Endothelial cell of umbilical vein (primary cell): ENCODE measurements around the gene IDI1. TPM values are rescaled to one million over a fixed set of nuclear protein-coding genes. Genes with fewer than 3 reads are reported as not detected.

Source experiments
- BruUV-seq: library from RNA; stranded (reverse); fragments of 400-500 nt; replicated peaks from 2 replicates; lab custom pipeline; 2021; lab: Mats Ljungman, UMichigan
- CTCF ChIA-PET: fragments of 300-600, 350-600 bp; sonication (Branson Sonifier 250); formaldehyde crosslinking; loops from one replicate; lab custom pipeline; 2021; ENCODE audit warnings: antibody characterized with exemption, inconsistent platforms; lab: Charles Lee
- POLR2A ChIA-PET: fragments of 300-600, 350-600 bp; sonication (Branson Sonifier 250); formaldehyde crosslinking; loops from one replicate; lab custom pipeline; 2021; ENCODE audit warnings: antibody characterized with exemption, inconsistent platforms; lab: Charles Lee
- DNase-seq: peaks from one replicate; pipeline ENCODE4 v3.0.0-alpha.2; 2011; ENCODE audit warnings: low read depth, low spot score
- FAIRE-seq: peaks from 2 replicates; lab custom pipeline; 2011; peaks lifted over from hg19 to GRCh38; lab: Jason Lieb, UNC
- H2AFZ ChIP-seq: 2 replicates; pipeline ENCODE4 v1.6.0; 2012; ENCODE audit warnings: low read depth, low read length, control low read depth, inconsistent platforms
- H3K27ac ChIP-seq: 2 replicates; pipeline ENCODE4 v1.5.1; 2011; ENCODE audit warnings: low read depth, mild to moderate bottlenecking, control low read depth, low read length, moderate library complexity; ENCODE audit not compliant: insufficient read depth
- H3K27me3 ChIP-seq, 2 experiments: 2 replicates each; pipeline versions ENCODE4 v1.6.0 to v1.6.1; 2011; ENCODE audit warnings: low read length in 2 of 2, mixed read lengths in 1 of 2; ENCODE audit not compliant: control insufficient read depth in 2 of 2, insufficient read depth in 2 of 2
- H3K36me3 ChIP-seq, 2 experiments: 2 replicates in 1 of 2; 3 replicates in 1 of 2; pipeline ENCODE4 v1.5.1; 2011; ENCODE audit warnings: low read length in 2 of 2, mild to moderate bottlenecking in 1 of 2, moderate library complexity in 1 of 2; ENCODE audit not compliant: control insufficient read depth in 2 of 2, insufficient read depth in 2 of 2; ENCODE audit errors: extremely low read depth in 1 of 2
- H3K4me1 ChIP-seq: 3 replicates; pipeline ENCODE4 v1.5.1; 2011; ENCODE audit warnings: mild to moderate bottlenecking, low read length; ENCODE audit not compliant: control insufficient read depth, insufficient read depth; ENCODE audit errors: extremely low read depth
- H3K4me2 ChIP-seq: 2 replicates; pipeline ENCODE4 v1.6.1; 2011; ENCODE audit warnings: low read length, control low read depth, mixed read lengths; ENCODE audit not compliant: insufficient read depth
- H3K4me3 ChIP-seq, 3 experiments: fragments of 200-600 bp in 1 of 3; sonication (generic), shearing (Covaris generic) in 1 of 3; replicated peaks in 1 of 3; 2 replicates each; pipeline ENCODE4 v1.5.1; 2011 to 2016; ENCODE audit warnings: control low read depth in 3 of 3, low read length in 3 of 3, mild to moderate bottlenecking in 2 of 3, inconsistent platforms in 1 of 3, low read depth in 1 of 3, moderate library complexity in 1 of 3; ENCODE audit not compliant: insufficient read depth in 1 of 3
- H3K79me2 ChIP-seq: 2 replicates; pipeline ENCODE4 v1.6.0; 2012; ENCODE audit warnings: low read length, inconsistent platforms; ENCODE audit not compliant: control insufficient read depth, insufficient read depth
- H3K9ac ChIP-seq: replicated peaks from 2 replicates; pipeline ENCODE3; 2011; ENCODE audit warnings: low read length, control low read depth; ENCODE audit not compliant: insufficient read depth; ENCODE audit errors: extremely low read depth
- H3K9me1 ChIP-seq: replicated peaks from 3 replicates; pipeline ENCODE4 v1.6.0; 2011; ENCODE audit warnings: mild to moderate bottlenecking, low read length; ENCODE audit not compliant: control insufficient read depth, insufficient read depth; ENCODE audit errors: extremely low read depth
- H3K9me3 ChIP-seq: replicated peaks from 2 replicates; pipeline ENCODE4 v1.5.1; 2012; ENCODE audit warnings: low read length, inconsistent platforms; ENCODE audit not compliant: control insufficient read depth, insufficient read depth
- H4K20me1 ChIP-seq: replicated peaks from 2 replicates; pipeline ENCODE3; 2011; ENCODE audit warnings: mild to moderate bottlenecking, low read length; ENCODE audit not compliant: control insufficient read depth, insufficient read depth; ENCODE audit errors: extremely low read depth
- EZH2 ChIP-seq: IDR thresholded peaks from 2 replicates; pipeline ENCODE4 v1.6.1; 2012; ENCODE audit warnings: borderline replicate concordance, low read depth, mild to moderate bottlenecking, moderate library complexity, low read length, inconsistent platforms; ENCODE audit not compliant: severe bottlenecking
- FOS ChIP-seq: IDR thresholded peaks from 2 replicates; pipeline ENCODE4 v1.6.1; 2011; ENCODE audit warnings: mild to moderate bottlenecking, low read length, moderate library complexity, borderline replicate concordance; ENCODE audit not compliant: insufficient read depth
- GATA2 ChIP-seq: IDR thresholded peaks from 2 replicates; pipeline ENCODE4 v1.7.0; 2011; ENCODE audit warnings: low read depth, mild to moderate bottlenecking, moderate library complexity, mixed read lengths, low read length; ENCODE audit not compliant: insufficient read length, insufficient read depth
- JUN ChIP-seq: IDR thresholded peaks from 2 replicates; pipeline ENCODE4 v1.6.1; 2011; ENCODE audit warnings: borderline replicate concordance, low read depth; ENCODE audit not compliant: insufficient read length, insufficient read depth
- MYC ChIP-seq: IDR thresholded peaks from one replicate; pipeline ENCODE4 v1.6.1; 2011; ENCODE audit warnings: mild to moderate bottlenecking, low read depth, low read length
- POLR2A ChIP-seq: IDR thresholded peaks from 2 replicates; pipeline ENCODE4 v1.6.1; 2012; ENCODE audit warnings: low read depth, mild to moderate bottlenecking, control low read depth, low read length
- POLR2AphosphoS5 ChIP-seq: IDR thresholded peaks from 2 replicates; pipeline ENCODE4 v1.6.1; 2012; ENCODE audit warnings: low read depth, mild to moderate bottlenecking, control low read depth, low read length, moderate library complexity; ENCODE audit not compliant: insufficient read depth
- dilution Hi-C: fragments of 300-500 bp; cut with MboI; formaldehyde crosslinking; loops from one replicate; pipeline ENCODE4 v1.15.0; 2019; ENCODE audit warnings: low sequenced_read_pairs; ENCODE audit not compliant: extremely low pct_ligation_motif_present
- intact Hi-C: fragments of 100-400 bp; cut with micrococcal nuclease; formaldehyde crosslinking; loops from one replicate; pipeline ENCODE4 v1.10.0; 2022
- polyA plus RNA-seq, 4 experiments: library from polyadenylated mRNA; depleted of rRNA in 3 of 4; stranded (reverse) in 3 of 4; unstranded in 1 of 4; fragments of >200 nt; gene quantifications; 2 replicates each; pipeline versions ENCODE4 v1.2.1 to v1.2.3, GENCODE V29; 2011 to 2012; ENCODE audit warnings: missing spikeins in 1 of 4
- total RNA-seq: library from RNA; stranded (reverse); gene quantifications from 2 replicates; pipeline ENCODE4 v1.2.3, GENCODE V29; 2021
- TF ChIP-seq, protein P1 (sequence below): IDR thresholded peaks from 2 replicates; pipeline ENCODE4 v1.6.1; 2011; ENCODE audit not compliant: insufficient read depth, insufficient read length
- TF ChIP-seq, protein P2 (sequence below), 2 donors: IDR thresholded peaks; 1 replicate in 1 of 2; 2 replicates in 1 of 2; pipeline ENCODE4 v1.5.1; 2011; ENCODE audit warnings: low read length in 2 of 2, mild to moderate bottlenecking in 2 of 2, moderate library complexity in 2 of 2, control low read depth in 1 of 2, inconsistent platforms in 1 of 2, low read depth in 1 of 2; ENCODE audit not compliant: insufficient read depth in 1 of 2; ENCODE audit errors: extremely low read depth in 1 of 2

The IDI1 gene
- total and polyA plus RNA-seq, 2 donors (not counting 3 experiments of a cell fraction or from before 2014, with no cell fraction given) = 42.2 to 63.0 TPM

DNA sequence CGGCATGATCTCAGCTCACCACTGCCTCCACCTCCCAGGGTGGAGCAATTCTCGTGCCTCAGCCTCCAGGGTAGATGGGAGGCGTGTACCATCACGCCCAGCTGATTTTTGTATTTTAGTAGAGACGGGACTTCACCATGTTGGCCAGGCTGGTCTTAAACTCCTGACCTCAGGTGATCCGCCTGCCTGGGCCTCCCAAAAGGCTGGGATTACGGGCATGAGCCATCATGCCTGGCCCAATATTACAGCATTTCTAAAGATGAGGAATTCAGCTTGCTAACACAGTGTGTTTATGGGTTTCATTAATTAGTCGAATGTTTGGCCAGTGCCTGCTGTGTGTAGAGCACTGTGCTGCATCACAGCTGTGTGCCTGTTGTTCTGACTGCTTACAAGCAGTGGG is 11.0 kb upstream of the IDI1 start:
- TF ChIP-seq JUN (no peak), MYC (no peak), POLR2AphosphoS5 (no peak), FOS (no peak), EZH2 (no peak), POLR2A (no peak), GATA2 (no peak)
- TF ChIP-seq, protein P1, sequence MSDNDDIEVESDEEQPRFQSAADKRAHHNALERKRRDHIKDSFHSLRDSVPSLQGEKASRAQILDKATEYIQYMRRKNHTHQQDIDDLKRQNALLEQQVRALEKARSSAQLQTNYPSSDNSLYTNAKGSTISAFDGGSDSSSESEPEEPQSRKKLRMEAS = no peak
- TF ChIP-seq, protein P2, sequence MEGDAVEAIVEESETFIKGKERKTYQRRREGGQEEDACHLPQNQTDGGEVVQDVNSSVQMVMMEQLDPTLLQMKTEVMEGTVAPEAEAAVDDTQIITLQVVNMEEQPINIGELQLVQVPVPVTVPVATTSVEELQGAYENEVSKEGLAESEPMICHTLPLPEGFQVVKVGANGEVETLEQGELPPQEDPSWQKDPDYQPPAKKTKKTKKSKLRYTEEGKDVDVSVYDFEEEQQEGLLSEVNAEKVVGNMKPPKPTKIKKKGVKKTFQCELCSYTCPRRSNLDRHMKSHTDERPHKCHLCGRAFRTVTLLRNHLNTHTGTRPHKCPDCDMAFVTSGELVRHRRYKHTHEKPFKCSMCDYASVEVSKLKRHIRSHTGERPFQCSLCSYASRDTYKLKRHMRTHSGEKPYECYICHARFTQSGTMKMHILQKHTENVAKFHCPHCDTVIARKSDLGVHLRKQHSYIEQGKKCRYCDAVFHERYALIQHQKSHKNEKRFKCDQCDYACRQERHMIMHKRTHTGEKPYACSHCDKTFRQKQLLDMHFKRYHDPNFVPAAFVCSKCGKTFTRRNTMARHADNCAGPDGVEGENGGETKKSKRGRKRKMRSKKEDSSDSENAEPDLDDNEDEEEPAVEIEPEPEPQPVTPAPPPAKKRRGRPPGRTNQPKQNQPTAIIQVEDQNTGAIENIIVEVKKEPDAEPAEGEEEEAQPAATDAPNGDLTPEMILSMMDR (IDR thresholded peaks at IDR 0.05; ENCODE audit: extremely low read depth in 1 of 2, insufficient read depth in 1 of 2, low read depth in 1 of 2, low read length in 2 of 2) = no peak
- Histone ChIP-seq H3K36me3 (no peaks in the 10 kb centered on the region), H3K4me1 (peaks cover 57% of the 10 kb centered on the region), H3K79me2 (peaks cover 78% of the 10 kb centered on the region), H4K20me1 (no peaks in the 10 kb centered on the region), H3K9me3 (no peaks in the 10 kb centered on the region), H3K4me2 (no peak overlapping the region), H2AFZ (no peak overlapping the region), H3K27ac (no peak overlapping the region), H3K9me1 (no peaks in the 10 kb centered on the region), H3K4me3 (no peak overlapping the region), H3K27me3 (no peaks in the 10 kb centered on the region), H3K9ac (no peak overlapping the region)
- intact Hi-C loops (no loop called here), dilution Hi-C loops (no loop called here)
- no TSS peak for BruUV-seq
- ChIA-PET POLR2A (interaction anchor here (0.9 kb wide), 1 partner anchor 11 kb away, joined by 7 read pairs; the partner anchor contains the start of gene IDI1), CTCF (no interaction called here)
- FAIRE-seq = no peak
- no peak for DNase-seq
